GM12872 (cell line): ENCODE results near the gene MAPK11.

Source experiments
- CTCF ChIP-seq: IDR thresholded peaks from 3 replicates; pipeline ENCODE4 v1.5.1; 2011; ENCODE audit warnings: low read depth, mild to moderate bottlenecking, low read length, moderate library complexity; ENCODE audit not compliant: insufficient read depth

The MAPK11 gene

GRCh38 chr22:50269970-50270665 is at the start of gene MAPK11:
TSS of gene MAPK11 (minus strand) at chr22:50270380. CDS start at chr22:50270292, 88 bp downstream.
- TF ChIP-seq CTCF = no peak

GRCh38 chr22:50319503-50319951 is 49.3 kb upstream of the MAPK11 start:
- no peak for TF ChIP-seq CTCF

- TF ChIP-seq CTCF = no peak
These were observed 48.7 kb upstream of the MAPK11 start for GRCh38 chr22:50318698-50319411.

GRCh38 chr22:50318356-50318697 is 48.1 kb upstream of the MAPK11 start:
- TF ChIP-seq CTCF = no peak

- TF ChIP-seq CTCF = no peak
These were observed 47.5 kb upstream of the MAPK11 start for GRCh38 chr22:50317674-50318073.

- TF ChIP-seq CTCF = no peak
These were observed 47.0 kb upstream of the MAPK11 start for GRCh38 chr22:50317178-50317577.

GRCh38 chr22:50316114-50317065 is 46.2 kb upstream of the MAPK11 start:
- TF ChIP-seq CTCF = no peak
